ENCODE results near the gene CHCHD3. TPM values are rescaled to one million over a fixed set of nuclear protein-coding genes. Genes with fewer than 3 reads are reported as not detected.
"Not testable (repeated sequence)": the region's sequence is repeated elsewhere in the genome, so short reads cannot be mapped to it uniquely, and the experiment has no call there.

CHCHD3 gene
- total and polyA plus RNA-seq, 2 donors from 2014 or later = 53.9 to 77.3 TPM

- FAIRE-seq (no peak), DNase-seq (no peak)
- Histone ChIP-seq H3K27ac (ENCODE audit: low read depth in 2 of 2, low read length in 2 of 2) (no peak overlapping the region), H3K4me1 (ENCODE audit: control insufficient read depth in 2 of 3, insufficient read depth in 2 of 3, low read depth in 1 of 3, low read length in 3 of 3) (no peaks in the 10 kb centered on the region), H3K36me3 (ENCODE audit: control insufficient read depth in 2 of 3, insufficient read depth in 3 of 3, low read length in 3 of 3) (no peaks in the 10 kb centered on the region), H3K27me3 (ENCODE audit: control insufficient read depth, insufficient read depth, low read length) (no peaks in the 10 kb centered on the region), H3K9me3 (ENCODE audit: control insufficient read depth in 2 of 3, insufficient read depth in 1 of 3, low read length in 3 of 3) (no peaks in the 10 kb centered on the region), H3K9ac (ENCODE audit: low read length in 3 of 3) (no peak overlapping the region), H3K4me3 (ENCODE audit: low read length in 3 of 3) (no peak overlapping the region)
- intact Hi-C loops (cut with DNase I) = no loop called here
- TF ChIP-seq, protein P1, sequence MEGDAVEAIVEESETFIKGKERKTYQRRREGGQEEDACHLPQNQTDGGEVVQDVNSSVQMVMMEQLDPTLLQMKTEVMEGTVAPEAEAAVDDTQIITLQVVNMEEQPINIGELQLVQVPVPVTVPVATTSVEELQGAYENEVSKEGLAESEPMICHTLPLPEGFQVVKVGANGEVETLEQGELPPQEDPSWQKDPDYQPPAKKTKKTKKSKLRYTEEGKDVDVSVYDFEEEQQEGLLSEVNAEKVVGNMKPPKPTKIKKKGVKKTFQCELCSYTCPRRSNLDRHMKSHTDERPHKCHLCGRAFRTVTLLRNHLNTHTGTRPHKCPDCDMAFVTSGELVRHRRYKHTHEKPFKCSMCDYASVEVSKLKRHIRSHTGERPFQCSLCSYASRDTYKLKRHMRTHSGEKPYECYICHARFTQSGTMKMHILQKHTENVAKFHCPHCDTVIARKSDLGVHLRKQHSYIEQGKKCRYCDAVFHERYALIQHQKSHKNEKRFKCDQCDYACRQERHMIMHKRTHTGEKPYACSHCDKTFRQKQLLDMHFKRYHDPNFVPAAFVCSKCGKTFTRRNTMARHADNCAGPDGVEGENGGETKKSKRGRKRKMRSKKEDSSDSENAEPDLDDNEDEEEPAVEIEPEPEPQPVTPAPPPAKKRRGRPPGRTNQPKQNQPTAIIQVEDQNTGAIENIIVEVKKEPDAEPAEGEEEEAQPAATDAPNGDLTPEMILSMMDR (IDR thresholded peaks at IDR 0.05; ENCODE audit: borderline replicate concordance, extremely low read depth, insufficient read depth) = no peak
Measured at GRCh38 chr7:132906193-132906835, 175.6 kb downstream of the CHCHD3 start.

GRCh38 chr7:132905136-132905535 lies 176.8 kb downstream of the CHCHD3 start:
- FAIRE-seq; DNase-seq; intact Hi-C loops (cut with DNase I); H3K4me3 ChIP-seq (ENCODE audit: low read length in 3 of 3); H3K27me3 ChIP-seq (ENCODE audit: control insufficient read depth, insufficient read depth, low read length); H3K9me3 ChIP-seq (ENCODE audit: control insufficient read depth in 2 of 3, insufficient read depth in 1 of 3, low read length in 3 of 3); H3K4me1 ChIP-seq (ENCODE audit: control insufficient read depth in 2 of 3, insufficient read depth in 2 of 3, low read depth in 1 of 3, low read length in 3 of 3); H3K9ac ChIP-seq (ENCODE audit: low read length in 3 of 3); H3K36me3 ChIP-seq (ENCODE audit: control insufficient read depth in 2 of 3, insufficient read depth in 3 of 3, low read length in 3 of 3); H3K27ac ChIP-seq (ENCODE audit: low read depth in 2 of 2, low read length in 2 of 2): not testable (repeated sequence)

DNA sequence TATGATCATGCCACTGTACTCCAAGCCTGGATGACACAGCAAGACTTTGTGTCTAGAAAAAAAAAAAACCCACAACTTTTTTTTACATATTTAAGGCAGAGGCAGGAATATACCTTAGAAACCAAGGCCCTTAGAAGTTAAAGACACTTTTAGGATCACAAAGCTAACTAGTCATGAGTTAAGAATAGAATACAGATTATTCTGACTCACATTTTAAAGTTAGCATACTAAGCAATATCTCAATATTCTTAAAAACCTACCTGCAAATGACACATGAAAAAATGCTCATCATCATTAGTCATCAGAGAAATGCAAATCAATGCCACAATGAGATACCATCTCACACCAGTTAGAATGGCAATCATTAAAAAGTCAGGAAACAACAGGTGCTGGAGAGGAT lies 177.7 kb downstream of the CHCHD3 start:
- no peaks in the 10 kb centered on the region for H3K9me3 ChIP-seq (ENCODE audit: control insufficient read depth in 2 of 3, insufficient read depth in 1 of 3, low read length in 3 of 3)
- TF ChIP-seq, protein P1 (IDR thresholded peaks at IDR 0.05; ENCODE audit: borderline replicate concordance, extremely low read depth, insufficient read depth) = no peak
- intact Hi-C loops (cut with DNase I) = no loop called here
- H3K4me3 ChIP-seq (ENCODE audit: low read length in 3 of 3) = no peak overlapping the region
- no peak overlapping the region for H3K27ac ChIP-seq (ENCODE audit: low read depth in 2 of 2, low read length in 2 of 2)
- DNase-seq (no peak), FAIRE-seq (no peak)
- no peaks in the 10 kb centered on the region for H3K36me3 ChIP-seq (ENCODE audit: control insufficient read depth in 2 of 3, insufficient read depth in 3 of 3, low read length in 3 of 3)
- no peak overlapping the region for H3K9ac ChIP-seq (ENCODE audit: low read length in 3 of 3)
- no peaks in the 10 kb centered on the region for H3K4me1 ChIP-seq (ENCODE audit: control insufficient read depth in 2 of 3, insufficient read depth in 2 of 3, low read depth in 1 of 3, low read length in 3 of 3)
- H3K27me3 ChIP-seq (ENCODE audit: control insufficient read depth, insufficient read depth, low read length) = no peaks in the 10 kb centered on the region

DNA sequence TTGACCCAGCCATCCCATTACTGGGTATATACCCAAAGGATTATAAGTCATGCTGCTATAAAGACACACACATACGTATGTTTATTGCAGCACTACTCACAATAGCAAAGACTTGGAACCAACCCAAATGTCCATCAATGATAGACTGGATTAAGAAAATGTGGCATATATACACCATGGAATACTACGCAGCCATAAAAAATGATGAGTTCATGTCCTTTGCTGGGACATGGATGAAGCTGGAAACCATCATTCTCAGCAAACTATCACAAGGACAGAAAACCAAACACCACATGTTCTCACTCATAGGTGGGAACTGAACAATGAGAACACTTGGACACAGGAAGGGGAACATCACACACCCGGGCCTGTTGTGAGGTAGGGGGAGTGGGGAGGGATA lies 179.6 kb downstream of the CHCHD3 start:
- intact Hi-C loops (cut with DNase I); H3K9ac ChIP-seq (ENCODE audit: low read length in 3 of 3); H3K27me3 ChIP-seq (ENCODE audit: control insufficient read depth, insufficient read depth, low read length); H3K27ac ChIP-seq (ENCODE audit: low read depth in 2 of 2, low read length in 2 of 2); DNase-seq; H3K4me1 ChIP-seq (ENCODE audit: control insufficient read depth in 2 of 3, insufficient read depth in 2 of 3, low read depth in 1 of 3, low read length in 3 of 3); H3K36me3 ChIP-seq (ENCODE audit: control insufficient read depth in 2 of 3, insufficient read depth in 3 of 3, low read length in 3 of 3); H3K4me3 ChIP-seq (ENCODE audit: low read length in 3 of 3); FAIRE-seq; H3K9me3 ChIP-seq (ENCODE audit: control insufficient read depth in 2 of 3, insufficient read depth in 1 of 3, low read length in 3 of 3): not testable (repeated sequence)

Measured in kidney (tissue), 14 donors.